GM10266 (cell line): Measurements from ENCODE around the gene STRBP.

Source experiments
- DNase-seq: peaks from one replicate; pipeline ENCODE4 v3.0.0; 2012; ENCODE audit errors: extremely low spot score
- CTCF ChIP-seq: IDR thresholded peaks from 2 replicates; pipeline ENCODE4 v1.5.1; 2012; ENCODE audit warnings: mild to moderate bottlenecking, low read depth; ENCODE audit not compliant: control insufficient read depth, insufficient read depth; ENCODE audit errors: missing control alignments

Gene STRBP

GRCh38 chr9:123267481-123268198 is 746 bp downstream of the STRBP start:
- TF ChIP-seq CTCF = no peak
- peak; percentile 41 for DNase-seq

GRCh38 chr9:123266655-123267399 is 1.6 kb downstream of the STRBP start:
- TF ChIP-seq CTCF = no peak
- DNase-seq = no peak

- TF ChIP-seq CTCF = no peak
- DNase-seq = peak; percentile 35
These were observed 2.6 kb downstream of the STRBP start for GRCh38 chr9:123265833-123266232.

GRCh38 chr9:123263227-123263626 is 5.2 kb downstream of the STRBP start:
- no peak for DNase-seq
- TF ChIP-seq CTCF = no peak

GRCh38 chr9:123262338-123262737 is 6.0 kb downstream of the STRBP start:
- no peak for DNase-seq
- TF ChIP-seq CTCF = no peak

- no peak for TF ChIP-seq CTCF
- DNase-seq = no peak
These were observed 7.2 kb downstream of the STRBP start for GRCh38 chr9:123261006-123261677.
